Endothelial cell of umbilical vein (primary cell): ENCODE measurements around the gene CMSS1. TPM values are rescaled to one million over a fixed set of nuclear protein-coding genes. Genes with fewer than 3 reads are reported as not detected.

Source experiments
- BruUV-seq: library from RNA; stranded (reverse); fragments of 400-500 nt; replicated peaks from 2 replicates; lab custom pipeline; 2021; lab: Mats Ljungman, UMichigan
- CTCF ChIA-PET: fragments of 300-600, 350-600 bp; sonication (Branson Sonifier 250); formaldehyde crosslinking; loops from one replicate; lab custom pipeline; 2021; ENCODE audit warnings: antibody characterized with exemption, inconsistent platforms; lab: Charles Lee
- POLR2A ChIA-PET: fragments of 300-600, 350-600 bp; sonication (Branson Sonifier 250); formaldehyde crosslinking; loops from one replicate; lab custom pipeline; 2021; ENCODE audit warnings: antibody characterized with exemption, inconsistent platforms; lab: Charles Lee
- DNase-seq: peaks from one replicate; pipeline ENCODE4 v3.0.0-alpha.2; 2011; ENCODE audit warnings: low read depth, low spot score
- FAIRE-seq: peaks from 2 replicates; lab custom pipeline; 2011; peaks lifted over from hg19 to GRCh38; lab: Jason Lieb, UNC
- H2AFZ ChIP-seq: 2 replicates; pipeline ENCODE4 v1.6.0; 2012; ENCODE audit warnings: low read depth, low read length, control low read depth, inconsistent platforms
- H3K27ac ChIP-seq: 2 replicates; pipeline ENCODE4 v1.5.1; 2011; ENCODE audit warnings: low read depth, mild to moderate bottlenecking, control low read depth, low read length, moderate library complexity; ENCODE audit not compliant: insufficient read depth
- H3K27me3 ChIP-seq, 2 experiments: 2 replicates each; pipeline versions ENCODE4 v1.6.0 to v1.6.1; 2011; ENCODE audit warnings: low read length in 2 of 2, mixed read lengths in 1 of 2; ENCODE audit not compliant: control insufficient read depth in 2 of 2, insufficient read depth in 2 of 2
- H3K36me3 ChIP-seq, 2 experiments: 2 replicates in 1 of 2; 3 replicates in 1 of 2; pipeline ENCODE4 v1.5.1; 2011; ENCODE audit warnings: low read length in 2 of 2, mild to moderate bottlenecking in 1 of 2, moderate library complexity in 1 of 2; ENCODE audit not compliant: control insufficient read depth in 2 of 2, insufficient read depth in 2 of 2; ENCODE audit errors: extremely low read depth in 1 of 2
- H3K4me1 ChIP-seq: 3 replicates; pipeline ENCODE4 v1.5.1; 2011; ENCODE audit warnings: mild to moderate bottlenecking, low read length; ENCODE audit not compliant: control insufficient read depth, insufficient read depth; ENCODE audit errors: extremely low read depth
- H3K4me2 ChIP-seq: 2 replicates; pipeline ENCODE4 v1.6.1; 2011; ENCODE audit warnings: low read length, control low read depth, mixed read lengths; ENCODE audit not compliant: insufficient read depth
- H3K4me3 ChIP-seq, 3 experiments: fragments of 200-600 bp in 1 of 3; sonication (generic), shearing (Covaris generic) in 1 of 3; replicated peaks in 1 of 3; 2 replicates each; pipeline ENCODE4 v1.5.1; 2011 to 2016; ENCODE audit warnings: control low read depth in 3 of 3, low read length in 3 of 3, mild to moderate bottlenecking in 2 of 3, inconsistent platforms in 1 of 3, low read depth in 1 of 3, moderate library complexity in 1 of 3; ENCODE audit not compliant: insufficient read depth in 1 of 3
- H3K79me2 ChIP-seq: 2 replicates; pipeline ENCODE4 v1.6.0; 2012; ENCODE audit warnings: low read length, inconsistent platforms; ENCODE audit not compliant: control insufficient read depth, insufficient read depth
- H3K9ac ChIP-seq: replicated peaks from 2 replicates; pipeline ENCODE3; 2011; ENCODE audit warnings: low read length, control low read depth; ENCODE audit not compliant: insufficient read depth; ENCODE audit errors: extremely low read depth
- H3K9me1 ChIP-seq: replicated peaks from 3 replicates; pipeline ENCODE4 v1.6.0; 2011; ENCODE audit warnings: mild to moderate bottlenecking, low read length; ENCODE audit not compliant: control insufficient read depth, insufficient read depth; ENCODE audit errors: extremely low read depth
- H3K9me3 ChIP-seq: replicated peaks from 2 replicates; pipeline ENCODE4 v1.5.1; 2012; ENCODE audit warnings: low read length, inconsistent platforms; ENCODE audit not compliant: control insufficient read depth, insufficient read depth
- H4K20me1 ChIP-seq: replicated peaks from 2 replicates; pipeline ENCODE3; 2011; ENCODE audit warnings: mild to moderate bottlenecking, low read length; ENCODE audit not compliant: control insufficient read depth, insufficient read depth; ENCODE audit errors: extremely low read depth
- EZH2 ChIP-seq: IDR thresholded peaks from 2 replicates; pipeline ENCODE4 v1.6.1; 2012; ENCODE audit warnings: borderline replicate concordance, low read depth, mild to moderate bottlenecking, moderate library complexity, low read length, inconsistent platforms; ENCODE audit not compliant: severe bottlenecking
- FOS ChIP-seq: IDR thresholded peaks from 2 replicates; pipeline ENCODE4 v1.6.1; 2011; ENCODE audit warnings: mild to moderate bottlenecking, low read length, moderate library complexity, borderline replicate concordance; ENCODE audit not compliant: insufficient read depth
- GATA2 ChIP-seq: IDR thresholded peaks from 2 replicates; pipeline ENCODE4 v1.7.0; 2011; ENCODE audit warnings: low read depth, mild to moderate bottlenecking, moderate library complexity, mixed read lengths, low read length; ENCODE audit not compliant: insufficient read length, insufficient read depth
- JUN ChIP-seq: IDR thresholded peaks from 2 replicates; pipeline ENCODE4 v1.6.1; 2011; ENCODE audit warnings: borderline replicate concordance, low read depth; ENCODE audit not compliant: insufficient read length, insufficient read depth
- MYC ChIP-seq: IDR thresholded peaks from one replicate; pipeline ENCODE4 v1.6.1; 2011; ENCODE audit warnings: mild to moderate bottlenecking, low read depth, low read length
- POLR2A ChIP-seq: IDR thresholded peaks from 2 replicates; pipeline ENCODE4 v1.6.1; 2012; ENCODE audit warnings: low read depth, mild to moderate bottlenecking, control low read depth, low read length
- POLR2AphosphoS5 ChIP-seq: IDR thresholded peaks from 2 replicates; pipeline ENCODE4 v1.6.1; 2012; ENCODE audit warnings: low read depth, mild to moderate bottlenecking, control low read depth, low read length, moderate library complexity; ENCODE audit not compliant: insufficient read depth
- dilution Hi-C: fragments of 300-500 bp; cut with MboI; formaldehyde crosslinking; loops from one replicate; pipeline ENCODE4 v1.15.0; 2019; ENCODE audit warnings: low sequenced_read_pairs; ENCODE audit not compliant: extremely low pct_ligation_motif_present
- intact Hi-C: fragments of 100-400 bp; cut with micrococcal nuclease; formaldehyde crosslinking; loops from one replicate; pipeline ENCODE4 v1.10.0; 2022
- polyA plus RNA-seq, 4 experiments: library from polyadenylated mRNA; depleted of rRNA in 3 of 4; stranded (reverse) in 3 of 4; unstranded in 1 of 4; fragments of >200 nt; gene quantifications; 2 replicates each; pipeline versions ENCODE4 v1.2.1 to v1.2.3, GENCODE V29; 2011 to 2012; ENCODE audit warnings: missing spikeins in 1 of 4
- total RNA-seq: library from RNA; stranded (reverse); gene quantifications from 2 replicates; pipeline ENCODE4 v1.2.3, GENCODE V29; 2021
- TF ChIP-seq, protein P1 (sequence below): IDR thresholded peaks from 2 replicates; pipeline ENCODE4 v1.6.1; 2011; ENCODE audit not compliant: insufficient read depth, insufficient read length
- TF ChIP-seq, protein P2 (sequence below), 2 donors: IDR thresholded peaks; 1 replicate in 1 of 2; 2 replicates in 1 of 2; pipeline ENCODE4 v1.5.1; 2011; ENCODE audit warnings: low read length in 2 of 2, mild to moderate bottlenecking in 2 of 2, moderate library complexity in 2 of 2, control low read depth in 1 of 2, inconsistent platforms in 1 of 2, low read depth in 1 of 2; ENCODE audit not compliant: insufficient read depth in 1 of 2; ENCODE audit errors: extremely low read depth in 1 of 2

CMSS1 gene
- total and polyA plus RNA-seq, 2 donors (not counting 3 experiments of a cell fraction or from before 2014, with no cell fraction given), result 9.7 to 60.6 TPM

DNA sequence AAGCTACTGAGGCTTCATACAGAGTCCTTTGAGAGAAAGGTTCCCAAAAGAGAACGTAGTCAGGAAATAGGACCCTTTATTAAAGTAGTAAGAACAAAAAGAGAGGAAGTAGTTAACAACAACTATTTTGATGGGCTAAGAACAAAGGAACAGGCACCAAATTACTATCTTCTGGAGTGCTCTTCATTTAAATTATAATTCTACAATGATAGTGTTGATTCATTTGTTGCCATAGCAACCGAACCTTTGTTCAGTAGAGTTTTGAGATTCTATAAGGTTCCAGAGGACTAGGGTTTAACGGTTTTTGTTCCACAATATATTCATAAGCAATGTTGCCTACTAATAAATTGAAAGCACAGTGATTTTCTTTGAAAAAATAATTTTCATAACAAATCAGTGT is 78.8 kb downstream of the CMSS1 start:
- ChIA-PET POLR2A (no interaction called here), CTCF (interaction anchor here (2.9 kb wide), 1 partner anchor 53 kb away, joined by 10 read pairs; no protein-coding TSS in a partner anchor)
- H3K27me3 ChIP-seq, result no peaks in the 10 kb centered on the region
- H3K9ac ChIP-seq, result peak overlapping the region; percentile 71
- DNase-seq (no peak), FAIRE-seq (no peak)
- H3K79me2 ChIP-seq, result peaks cover 5% of the 10 kb centered on the region
- dilution Hi-C loops, result no loop called here
- peaks cover 28% of the 10 kb centered on the region for H3K4me1 ChIP-seq
- intact Hi-C loops, result loop anchor here (1.0 kb wide), 1 partner anchor 145 kb away; no protein-coding TSS in a partner anchor
- H3K27ac ChIP-seq, result peak overlapping the region; percentile 92
- H3K9me1 ChIP-seq, result no peaks in the 10 kb centered on the region
- no peaks in the 10 kb centered on the region for H4K20me1 ChIP-seq
- H2AFZ ChIP-seq, result peak overlapping the region; percentile 18
- peak overlapping the region; percentile 64 for H3K4me2 ChIP-seq
- no peaks in the 10 kb centered on the region for H3K9me3 ChIP-seq
- H3K36me3 ChIP-seq, result no peaks in the 10 kb centered on the region
- TSS peak; percentile 83 for BruUV-seq
- peak overlapping the region in 1 of 3 experiments; percentile 9 for H3K4me3 ChIP-seq
- TF ChIP-seq, protein P1, sequence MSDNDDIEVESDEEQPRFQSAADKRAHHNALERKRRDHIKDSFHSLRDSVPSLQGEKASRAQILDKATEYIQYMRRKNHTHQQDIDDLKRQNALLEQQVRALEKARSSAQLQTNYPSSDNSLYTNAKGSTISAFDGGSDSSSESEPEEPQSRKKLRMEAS, result no peak
- TF ChIP-seq EZH2, result no peak

DNA sequence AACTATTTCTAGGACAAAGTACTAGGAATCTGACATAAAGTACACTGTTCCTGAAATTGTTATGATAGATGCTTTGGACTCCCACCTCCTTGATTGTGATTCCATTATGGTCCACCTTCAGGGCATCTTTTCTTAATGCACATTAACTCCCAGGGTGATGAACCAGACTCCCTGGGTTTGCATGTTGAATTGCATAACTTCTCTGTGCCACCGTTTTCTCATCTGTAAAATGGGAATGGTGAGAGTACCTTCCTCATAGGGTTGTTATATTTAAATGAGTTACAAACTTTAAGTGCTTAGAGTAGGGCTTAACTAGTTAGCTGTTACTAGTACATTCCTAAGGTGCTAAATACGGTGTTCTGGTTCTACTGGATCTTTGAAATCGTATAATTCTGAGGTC is 81.9 kb downstream of the CMSS1 start:
- Histone ChIP-seq H3K9me1 (no peaks in the 10 kb centered on the region), H2AFZ (no peak overlapping the region), H3K9me3 (no peaks in the 10 kb centered on the region), H3K27ac (no peak overlapping the region), H3K79me2 (peaks cover 6% of the 10 kb centered on the region), H3K4me3 (no peak overlapping the region), H3K36me3 (no peaks in the 10 kb centered on the region), H3K27me3 (no peaks in the 10 kb centered on the region), H4K20me1 (no peaks in the 10 kb centered on the region), H3K4me2 (no peak overlapping the region), H3K9ac (no peak overlapping the region), H3K4me1 (peaks cover 43% of the 10 kb centered on the region)
- CTCF ChIA-PET, result no interaction called here
- TF ChIP-seq MYC, result no peak
- no peak for TF ChIP-seq POLR2A
- no peak for TF ChIP-seq POLR2AphosphoS5
- no peak for TF ChIP-seq JUN
- TF ChIP-seq FOS, result no peak
- no peak for TF ChIP-seq GATA2
- TF ChIP-seq EZH2, result no peak
- TF ChIP-seq, protein P1, result no peak
- TF ChIP-seq, protein P2, sequence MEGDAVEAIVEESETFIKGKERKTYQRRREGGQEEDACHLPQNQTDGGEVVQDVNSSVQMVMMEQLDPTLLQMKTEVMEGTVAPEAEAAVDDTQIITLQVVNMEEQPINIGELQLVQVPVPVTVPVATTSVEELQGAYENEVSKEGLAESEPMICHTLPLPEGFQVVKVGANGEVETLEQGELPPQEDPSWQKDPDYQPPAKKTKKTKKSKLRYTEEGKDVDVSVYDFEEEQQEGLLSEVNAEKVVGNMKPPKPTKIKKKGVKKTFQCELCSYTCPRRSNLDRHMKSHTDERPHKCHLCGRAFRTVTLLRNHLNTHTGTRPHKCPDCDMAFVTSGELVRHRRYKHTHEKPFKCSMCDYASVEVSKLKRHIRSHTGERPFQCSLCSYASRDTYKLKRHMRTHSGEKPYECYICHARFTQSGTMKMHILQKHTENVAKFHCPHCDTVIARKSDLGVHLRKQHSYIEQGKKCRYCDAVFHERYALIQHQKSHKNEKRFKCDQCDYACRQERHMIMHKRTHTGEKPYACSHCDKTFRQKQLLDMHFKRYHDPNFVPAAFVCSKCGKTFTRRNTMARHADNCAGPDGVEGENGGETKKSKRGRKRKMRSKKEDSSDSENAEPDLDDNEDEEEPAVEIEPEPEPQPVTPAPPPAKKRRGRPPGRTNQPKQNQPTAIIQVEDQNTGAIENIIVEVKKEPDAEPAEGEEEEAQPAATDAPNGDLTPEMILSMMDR (IDR thresholded peaks at IDR 0.05; ENCODE audit: extremely low read depth in 1 of 2, insufficient read depth in 1 of 2, low read depth in 1 of 2, low read length in 2 of 2), result no peak
- DNase-seq (no peak), FAIRE-seq (no peak)
- intact Hi-C loops, result no loop called here
- BruUV-seq, result no TSS peak
- POLR2A ChIA-PET, result no interaction called here
- dilution Hi-C loops, result no loop called here
